ENCODE results near the gene ALKBH3. TPM values are rescaled to one million over a fixed set of nuclear protein-coding genes. Genes with fewer than 3 reads are reported as not detected.

Gene ALKBH3
- total and polyA plus RNA-seq, 2 experiments from 2014 or later = 10.7 to 10.8 TPM

GRCh38 chr11:43845816-43846215 is 34.8 kb upstream of the ALKBH3 start (continued):
- TF ChIP-seq ZNF462 (CRISPR knock-in tag; IDR thresholded peaks at IDR 0.05) = no peak
- no peak for TF ChIP-seq ZNF331 (CRISPR knock-in tag; IDR thresholded peaks at IDR 0.05; ENCODE audit: low read depth)
- no peak for TF ChIP-seq JUNB (IDR thresholded peaks at IDR 0.05; ENCODE audit: unreplicated experiment)
- TF ChIP-seq POLR2AphosphoS5 (IDR thresholded peaks at IDR 0.05; ENCODE audit: low read depth) = no peak
- no peak for TF ChIP-seq EZH2phosphoT487 (IDR thresholded peaks at IDR 0.05; ENCODE audit: unreplicated experiment)
- no peak for TF ChIP-seq STAT1 (IDR thresholded peaks at IDR 0.05; ENCODE audit: unreplicated experiment)
- no peak for TF ChIP-seq NANOG (IDR thresholded peaks at IDR 0.05; ENCODE audit: borderline replicate concordance)
- TF ChIP-seq CREB1 (CRISPR knock-in tag; IDR thresholded peaks at IDR 0.05; ENCODE audit: low read depth) = no peak

DNA sequence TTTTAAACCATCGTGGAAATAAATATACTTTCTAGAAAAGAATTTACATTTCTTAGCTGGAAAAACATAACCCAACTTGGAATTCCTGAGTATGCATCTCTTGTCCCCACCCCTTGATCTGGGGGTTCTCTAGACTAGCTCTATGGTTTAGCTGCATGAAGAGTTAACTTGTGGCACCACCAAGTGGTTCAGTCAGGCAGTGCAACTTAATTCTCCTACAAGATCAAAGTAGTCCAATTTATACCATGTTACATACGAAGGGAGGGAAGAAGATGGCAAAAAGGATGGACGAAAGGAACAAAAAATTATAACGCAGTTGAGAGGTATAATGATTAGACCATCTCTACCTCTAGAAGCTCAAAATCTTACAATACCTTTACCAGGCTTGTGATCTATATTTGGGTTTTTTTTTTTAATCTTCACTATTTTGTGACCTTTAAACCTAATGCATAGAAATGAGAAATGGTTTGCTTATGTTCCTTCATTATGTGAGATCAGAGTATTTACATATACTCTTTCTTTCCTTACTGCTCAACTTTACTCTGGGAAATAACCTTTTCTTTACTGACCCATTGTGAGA is 28.5 kb upstream of the ALKBH3 start:
- H3K4me3 ChIP-seq = no peak overlapping the region
- peaks cover 7% of the 10 kb centered on the region; the same call in 2 of the 3 replicates for H3K36me3 Mint-ChIP-seq (ENCODE audit: low read depth)
- no peak overlapping the region for H3K27ac ChIP-seq (ENCODE audit: low read depth)
- no peaks in the 10 kb centered on the region for H3K9me2 ChIP-seq (ENCODE audit: insufficient read depth)
- peaks cover 16% of the 10 kb centered on the region; the same call in 1 of the 2 replicates for H3K36me3 ChIP-seq (ENCODE audit: insufficient read depth)
- ATAC-seq (peak; percentile 95), DNase-seq (ENCODE audit: low spot score) (peak; percentile 90)
- no peak overlapping the region for H3K27ac Mint-ChIP-seq
- no peaks in the 10 kb centered on the region; the same call in 2 of the 3 replicates for H3K9me3 Mint-ChIP-seq
- TF ChIP-seq ZNF331 (CRISPR knock-in tag; IDR thresholded peaks at IDR 0.05; ENCODE audit: low read depth) = no peak
- TF ChIP-seq, protein P1, sequence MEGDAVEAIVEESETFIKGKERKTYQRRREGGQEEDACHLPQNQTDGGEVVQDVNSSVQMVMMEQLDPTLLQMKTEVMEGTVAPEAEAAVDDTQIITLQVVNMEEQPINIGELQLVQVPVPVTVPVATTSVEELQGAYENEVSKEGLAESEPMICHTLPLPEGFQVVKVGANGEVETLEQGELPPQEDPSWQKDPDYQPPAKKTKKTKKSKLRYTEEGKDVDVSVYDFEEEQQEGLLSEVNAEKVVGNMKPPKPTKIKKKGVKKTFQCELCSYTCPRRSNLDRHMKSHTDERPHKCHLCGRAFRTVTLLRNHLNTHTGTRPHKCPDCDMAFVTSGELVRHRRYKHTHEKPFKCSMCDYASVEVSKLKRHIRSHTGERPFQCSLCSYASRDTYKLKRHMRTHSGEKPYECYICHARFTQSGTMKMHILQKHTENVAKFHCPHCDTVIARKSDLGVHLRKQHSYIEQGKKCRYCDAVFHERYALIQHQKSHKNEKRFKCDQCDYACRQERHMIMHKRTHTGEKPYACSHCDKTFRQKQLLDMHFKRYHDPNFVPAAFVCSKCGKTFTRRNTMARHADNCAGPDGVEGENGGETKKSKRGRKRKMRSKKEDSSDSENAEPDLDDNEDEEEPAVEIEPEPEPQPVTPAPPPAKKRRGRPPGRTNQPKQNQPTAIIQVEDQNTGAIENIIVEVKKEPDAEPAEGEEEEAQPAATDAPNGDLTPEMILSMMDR (conservative IDR thresholded peaks at IDR 0.05; ENCODE audit: low read depth in 2 of 2) = peak; percentile 79 to 91
- H3K4me1 ChIP-seq (ENCODE audit: insufficient read depth) = no peaks in the 10 kb centered on the region
- no peak overlapping the region for H3K4me2 ChIP-seq
- H3K27me3 Mint-ChIP-seq (ENCODE audit: insufficient read depth, low read depth, poor library complexity) = no peaks in the 10 kb centered on the region
- H3K4me3 Mint-ChIP-seq = no peak overlapping the region
- H3K27me3 ChIP-seq (ENCODE audit: insufficient read depth) = no peaks in the 10 kb centered on the region
- no peaks in the 10 kb centered on the region for H4K20me1 ChIP-seq (replicated peaks; ENCODE audit: insufficient read depth)
- H3K79me2 ChIP-seq (replicated peaks; ENCODE audit: insufficient read depth) = no peaks in the 10 kb centered on the region
- no peaks in the 10 kb centered on the region for H3F3A ChIP-seq (replicated peaks; ENCODE audit: low read depth)
- no peak overlapping the region for H2AFZ ChIP-seq
- H3K4me1 Mint-ChIP-seq = no peaks in the 10 kb centered on the region
